ENCODE data around the gene YKT6. TPM values are rescaled to one million over a fixed set of nuclear protein-coding genes. Genes with fewer than 3 reads are reported as not detected.

Gene YKT6
- total and polyA plus RNA-seq, 2 experiments from 2014 or later = 75.7 to 86.9 TPM

DNA sequence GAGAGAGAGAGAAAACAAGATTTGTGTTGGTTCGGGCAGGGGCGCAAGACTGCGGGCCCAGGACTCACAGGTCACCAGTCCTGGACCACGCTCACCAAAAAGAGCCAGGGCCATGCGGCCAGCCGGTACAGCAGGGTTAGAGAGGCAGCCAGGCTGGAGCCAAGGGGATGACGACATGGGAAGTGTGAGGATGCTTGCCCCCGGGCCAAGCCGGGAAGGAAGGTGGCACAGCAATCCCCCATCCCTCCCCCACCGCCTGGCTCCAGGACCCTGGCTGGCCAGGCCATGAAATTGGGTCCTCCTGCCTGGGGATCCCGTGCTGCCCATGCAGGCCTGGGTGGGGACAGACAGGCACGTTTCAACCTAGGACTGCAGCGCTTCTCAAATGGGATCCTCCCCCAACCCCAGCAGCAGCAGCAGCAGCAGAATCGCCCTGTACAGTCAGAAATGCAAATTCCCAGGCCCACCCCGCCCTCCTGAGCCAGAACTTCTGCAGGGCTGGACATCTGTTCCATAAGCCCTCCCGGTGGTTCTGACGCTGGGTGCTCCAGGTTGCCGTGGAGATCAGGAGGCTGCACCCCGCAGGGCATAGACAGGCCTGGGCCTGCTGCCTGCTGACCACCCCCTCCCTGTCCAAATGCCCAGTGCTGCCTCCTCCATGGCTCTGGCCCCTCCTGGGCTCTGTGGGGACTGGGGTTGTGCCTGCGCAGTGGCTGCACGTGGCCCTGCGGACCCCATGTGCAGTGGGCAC lies 35.0 kb downstream of the YKT6 start:
- H3K79me2 ChIP-seq = no peaks in the 10 kb centered on the region
- TF ChIP-seq EZH2 (IDR thresholded peaks at IDR 0.05; ENCODE audit: borderline replicate concordance) = no peak
- TF ChIP-seq, protein P1, sequence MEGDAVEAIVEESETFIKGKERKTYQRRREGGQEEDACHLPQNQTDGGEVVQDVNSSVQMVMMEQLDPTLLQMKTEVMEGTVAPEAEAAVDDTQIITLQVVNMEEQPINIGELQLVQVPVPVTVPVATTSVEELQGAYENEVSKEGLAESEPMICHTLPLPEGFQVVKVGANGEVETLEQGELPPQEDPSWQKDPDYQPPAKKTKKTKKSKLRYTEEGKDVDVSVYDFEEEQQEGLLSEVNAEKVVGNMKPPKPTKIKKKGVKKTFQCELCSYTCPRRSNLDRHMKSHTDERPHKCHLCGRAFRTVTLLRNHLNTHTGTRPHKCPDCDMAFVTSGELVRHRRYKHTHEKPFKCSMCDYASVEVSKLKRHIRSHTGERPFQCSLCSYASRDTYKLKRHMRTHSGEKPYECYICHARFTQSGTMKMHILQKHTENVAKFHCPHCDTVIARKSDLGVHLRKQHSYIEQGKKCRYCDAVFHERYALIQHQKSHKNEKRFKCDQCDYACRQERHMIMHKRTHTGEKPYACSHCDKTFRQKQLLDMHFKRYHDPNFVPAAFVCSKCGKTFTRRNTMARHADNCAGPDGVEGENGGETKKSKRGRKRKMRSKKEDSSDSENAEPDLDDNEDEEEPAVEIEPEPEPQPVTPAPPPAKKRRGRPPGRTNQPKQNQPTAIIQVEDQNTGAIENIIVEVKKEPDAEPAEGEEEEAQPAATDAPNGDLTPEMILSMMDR (IDR thresholded peaks at IDR 0.05; ENCODE audit: poor library complexity) = no peak
- TF ChIP-seq EZH2phosphoT487 (IDR thresholded peaks at IDR 0.05; ENCODE audit: low read depth, severe bottlenecking, unreplicated experiment) = no peak
- no peak overlapping the region for H2AFZ ChIP-seq
- H3K4me2 ChIP-seq = no peak overlapping the region
- no peaks in the 10 kb centered on the region for H3K27me3 ChIP-seq
- H3K4me1 ChIP-seq (ENCODE audit: insufficient read depth) = no peaks in the 10 kb centered on the region
- no peaks in the 10 kb centered on the region for H4K20me1 ChIP-seq (ENCODE audit: insufficient read depth, poor library complexity, severe bottlenecking)
- H3K4me3 ChIP-seq = no peak overlapping the region
- H3K36me3 ChIP-seq (replicated peaks; ENCODE audit: insufficient read depth, low read depth) = no peaks in the 10 kb centered on the region
- no peak overlapping the region for H3K27ac ChIP-seq
- H3K9me3 ChIP-seq (ENCODE audit: low read depth) = no peaks in the 10 kb centered on the region
- H3K9me2 ChIP-seq (replicated peaks; ENCODE audit: insufficient read depth) = no peaks in the 10 kb centered on the region
- DNase-seq (ENCODE audit: low spot score) = no peak
- WGBS (ENCODE audit: low lambda C conversion rate, missing lambda C conversion rate) = 77% methylated on average over 22 of the region's 22 CpGs

DNA sequence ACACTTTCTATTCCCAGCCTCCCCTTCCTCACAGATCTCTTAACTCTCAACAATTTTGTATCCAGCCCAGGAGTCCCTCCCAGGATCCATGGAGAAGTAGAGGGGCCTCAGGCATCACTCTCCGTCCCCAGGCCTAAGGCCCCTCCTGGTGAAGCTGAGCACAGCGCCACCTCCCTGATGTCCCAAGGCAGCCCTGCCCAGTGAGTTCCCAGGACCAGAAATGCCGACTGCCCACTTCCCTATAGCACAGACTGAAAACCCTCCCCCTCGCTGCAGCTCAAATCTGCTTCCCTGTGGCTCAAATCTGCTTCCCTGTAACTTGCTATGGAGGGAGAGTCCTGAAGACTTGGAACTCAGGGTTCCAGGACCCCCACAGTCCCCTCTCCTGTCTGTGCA lies 35.6 kb downstream of the YKT6 start:
- WGBS (ENCODE audit: low lambda C conversion rate, missing lambda C conversion rate) = 70% methylated on average over 4 of the region's 4 CpGs
- no peaks in the 10 kb centered on the region for H3K9me3 ChIP-seq (ENCODE audit: low read depth)
- no peaks in the 10 kb centered on the region for H3K9me2 ChIP-seq (replicated peaks; ENCODE audit: insufficient read depth)
- no peak overlapping the region for H2AFZ ChIP-seq
- DNase-seq (ENCODE audit: low spot score) = no peak
- H3K4me1 ChIP-seq (ENCODE audit: insufficient read depth) = no peaks in the 10 kb centered on the region
- no peak overlapping the region for H3K4me2 ChIP-seq
- H3K36me3 ChIP-seq (replicated peaks; ENCODE audit: insufficient read depth, low read depth) = no peaks in the 10 kb centered on the region
- H4K20me1 ChIP-seq (ENCODE audit: insufficient read depth, poor library complexity, severe bottlenecking) = no peaks in the 10 kb centered on the region
- TF ChIP-seq, protein P1 (IDR thresholded peaks at IDR 0.05; ENCODE audit: poor library complexity) = no peak
- TF ChIP-seq EZH2 (IDR thresholded peaks at IDR 0.05; ENCODE audit: borderline replicate concordance) (no peak), EZH2phosphoT487 (IDR thresholded peaks at IDR 0.05; ENCODE audit: low read depth, severe bottlenecking, unreplicated experiment) (no peak)
- H3K27ac ChIP-seq = no peak overlapping the region
- no peak overlapping the region for H3K4me3 ChIP-seq
- H3K27me3 ChIP-seq = no peaks in the 10 kb centered on the region
- no peaks in the 10 kb centered on the region for H3K79me2 ChIP-seq

DNA sequence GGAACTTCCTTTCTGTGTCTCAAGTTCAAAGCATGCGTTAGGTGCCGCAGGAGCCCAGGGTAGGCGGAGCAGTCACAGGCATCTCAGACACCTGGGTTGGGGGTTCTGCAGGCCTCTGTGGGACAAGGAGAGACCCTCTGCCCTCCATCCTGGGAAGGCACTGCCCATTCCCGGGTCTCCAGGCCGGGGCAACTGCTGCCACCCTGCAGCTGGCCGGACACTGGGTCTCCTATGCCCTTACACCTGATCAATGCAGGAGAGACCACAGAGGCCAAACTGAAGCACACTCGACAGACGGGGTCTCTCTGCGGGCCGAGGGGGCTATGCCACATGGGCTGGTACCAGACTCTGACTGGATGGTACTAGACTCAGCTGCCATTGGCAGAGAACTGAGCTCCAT lies 36.9 kb downstream of the YKT6 start:
- Histone ChIP-seq H3K4me2 (no peak overlapping the region), H4K20me1 (ENCODE audit: insufficient read depth, poor library complexity, severe bottlenecking) (no peaks in the 10 kb centered on the region), H2AFZ (no peak overlapping the region), H3K27me3 (no peaks in the 10 kb centered on the region), H3K4me3 (no peak overlapping the region), H3K9me2 (replicated peaks; ENCODE audit: insufficient read depth) (no peaks in the 10 kb centered on the region), H3K36me3 (replicated peaks; ENCODE audit: insufficient read depth, low read depth) (no peaks in the 10 kb centered on the region), H3K79me2 (no peaks in the 10 kb centered on the region), H3K4me1 (ENCODE audit: insufficient read depth) (no peaks in the 10 kb centered on the region), H3K9me3 (ENCODE audit: low read depth) (no peaks in the 10 kb centered on the region), H3K27ac (no peak overlapping the region)
- TF ChIP-seq, protein P1 (IDR thresholded peaks at IDR 0.05; ENCODE audit: poor library complexity) = no peak
- TF ChIP-seq EZH2phosphoT487 (IDR thresholded peaks at IDR 0.05; ENCODE audit: low read depth, severe bottlenecking, unreplicated experiment) = no peak
- no peak for TF ChIP-seq EZH2 (IDR thresholded peaks at IDR 0.05; ENCODE audit: borderline replicate concordance)
- no peak for DNase-seq (ENCODE audit: low spot score)
- 96% methylated on average over 10 of the region's 10 CpGs for WGBS (ENCODE audit: low lambda C conversion rate, missing lambda C conversion rate)
